ENCODE measurements around the gene DPEP2NB.
"Not testable (repeated sequence)": the region's sequence is repeated elsewhere in the genome, so short reads cannot be mapped to it uniquely, and the experiment has no call there.

DNA sequence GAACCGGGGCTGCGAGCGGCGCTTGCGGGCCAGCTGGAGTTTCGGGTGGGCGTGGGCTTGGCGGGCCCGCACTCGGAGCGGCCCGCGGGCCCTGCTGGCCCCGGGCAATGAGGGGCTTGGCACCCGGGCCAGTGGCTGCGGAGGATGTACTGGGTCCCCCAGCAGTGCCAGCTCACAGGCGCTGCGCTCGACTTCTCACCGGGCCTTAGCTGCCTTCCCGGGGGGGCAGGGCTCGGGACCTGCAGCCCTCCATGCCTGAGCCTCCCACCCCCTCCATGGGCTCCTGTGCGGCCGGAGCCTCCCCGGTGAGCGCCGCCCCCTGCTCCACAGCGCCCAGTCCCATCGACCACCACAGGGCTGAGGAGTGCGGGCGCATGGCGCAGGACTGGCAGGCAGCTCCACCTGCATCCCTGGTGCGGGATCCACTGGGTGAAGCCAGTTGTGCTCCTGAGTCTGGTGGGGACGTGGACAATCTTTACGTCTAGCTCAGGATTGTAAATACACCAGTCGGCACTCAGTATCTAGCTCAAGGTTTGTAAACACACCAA is 17.4 kb downstream of the DPEP2NB start:
- TF ChIP-seq EZH2 (IDR thresholded peaks at IDR 0.05); SRF (IDR thresholded peaks at IDR 0.05; ENCODE audit: low read depth); EZH2phosphoT487 (IDR thresholded peaks at IDR 0.05; ENCODE audit: borderline replicate concordance): not testable (repeated sequence)

Measured in HCT116 (cell line).